ENCODE results near the gene CLASP1.

Gene CLASP1

GRCh38 chr2:121372721-121373353 lies 276.4 kb downstream of the CLASP1 start:
- no peak for DNase-seq (ENCODE audit: low spot score)

DNA sequence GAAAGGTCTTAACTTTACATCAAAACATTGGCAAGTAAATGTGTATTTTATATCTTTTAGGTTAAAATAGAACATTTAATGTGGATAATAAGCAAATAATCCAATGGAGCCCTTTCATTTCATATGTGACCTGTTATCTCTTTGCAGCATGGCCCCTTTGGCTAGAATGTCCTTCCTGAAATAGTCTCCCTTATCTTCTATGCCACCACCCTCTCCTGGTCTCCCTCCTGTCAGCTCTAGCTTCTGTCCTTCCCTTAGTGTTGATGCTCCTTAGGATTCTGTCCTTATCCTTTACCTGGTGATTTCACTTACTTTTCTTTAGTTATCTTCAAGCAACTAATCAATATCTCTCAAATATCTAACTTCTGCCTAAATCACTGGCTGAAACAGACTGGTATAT lies 277.2 kb downstream of the CLASP1 start:
- no peak for DNase-seq (ENCODE audit: low spot score)

DNA sequence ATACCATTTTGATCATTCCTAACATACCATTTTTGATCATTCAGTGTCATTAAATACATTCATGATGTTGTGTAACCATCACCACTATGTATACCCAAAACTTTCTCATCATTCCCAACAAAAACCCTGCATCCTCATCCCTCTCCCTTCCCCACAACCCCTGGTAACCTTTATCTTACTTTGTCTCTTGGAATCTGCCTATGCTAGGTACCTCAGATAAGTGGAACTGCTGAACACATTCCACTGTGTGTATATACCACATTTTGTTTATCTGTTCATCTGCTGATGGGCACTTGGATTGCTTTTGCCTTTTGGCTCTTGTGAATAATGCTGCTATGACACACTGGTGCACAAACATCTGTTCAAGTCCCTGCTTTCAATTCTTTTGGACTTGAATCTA lies 280.4 kb downstream of the CLASP1 start:
- DNase-seq (ENCODE audit: low spot score) = no peak

- DNase-seq (ENCODE audit: low spot score) = no peak
Measured at GRCh38 chr2:121368155-121368554, 281.1 kb downstream of the CLASP1 start.

DNA sequence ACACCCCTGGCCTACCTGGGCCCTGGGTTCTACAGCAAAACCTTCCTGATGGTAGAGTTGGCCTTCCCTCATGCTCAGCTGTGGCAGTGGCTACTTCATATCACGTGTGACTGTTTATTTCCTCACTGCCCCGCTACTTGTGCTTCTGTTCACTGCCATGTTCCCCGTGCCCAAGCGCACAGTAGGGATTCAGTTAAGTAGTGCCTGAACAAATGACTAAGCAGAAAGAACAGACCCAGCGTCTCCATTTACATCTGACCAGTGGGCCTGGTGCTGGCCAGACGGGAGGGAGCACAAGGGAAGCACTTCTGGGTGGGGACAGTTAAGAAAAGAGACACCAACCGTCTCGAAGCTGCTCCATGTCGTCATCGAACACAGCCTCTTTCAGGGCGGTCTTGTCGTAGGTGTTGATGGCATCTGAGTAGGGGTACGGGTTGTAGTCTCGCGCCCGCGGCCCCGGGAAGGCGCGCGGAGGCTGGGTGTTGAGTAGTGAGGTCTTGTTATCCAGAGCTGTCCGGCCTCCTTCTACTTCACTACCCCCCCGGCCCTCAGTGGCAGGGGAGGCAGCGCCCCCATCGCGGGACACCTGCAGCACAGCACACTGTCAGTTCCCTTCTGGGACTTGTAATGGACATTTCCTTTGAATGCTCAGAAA lies 281.9 kb downstream of the CLASP1 start:
- no peak for DNase-seq (ENCODE audit: low spot score)

- no peak for DNase-seq (ENCODE audit: low spot score)
Measured at GRCh38 chr2:121366040-121366439, 283.2 kb downstream of the CLASP1 start.

DNA sequence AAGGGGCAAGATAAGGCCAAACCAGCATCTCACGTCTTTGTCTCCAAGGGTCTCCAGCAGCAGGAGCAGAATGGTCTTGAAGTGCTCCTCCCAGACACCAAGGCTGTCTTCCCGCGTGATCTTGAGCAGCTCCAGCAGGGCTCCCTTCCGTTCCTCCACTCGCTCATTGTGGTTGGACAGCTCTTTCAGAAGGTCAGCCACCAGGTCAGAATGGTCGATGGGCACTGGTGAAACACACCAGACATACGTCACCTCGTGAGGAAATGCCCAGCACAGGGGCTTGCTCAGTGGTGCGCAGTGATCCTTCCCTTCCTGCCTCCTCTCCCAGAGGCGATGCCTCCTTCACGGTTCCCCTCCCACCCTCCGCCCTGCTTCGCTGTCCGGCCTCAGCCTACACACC lies 284.2 kb downstream of the CLASP1 start:
- DNase-seq (ENCODE audit: low spot score) = no peak

DNA sequence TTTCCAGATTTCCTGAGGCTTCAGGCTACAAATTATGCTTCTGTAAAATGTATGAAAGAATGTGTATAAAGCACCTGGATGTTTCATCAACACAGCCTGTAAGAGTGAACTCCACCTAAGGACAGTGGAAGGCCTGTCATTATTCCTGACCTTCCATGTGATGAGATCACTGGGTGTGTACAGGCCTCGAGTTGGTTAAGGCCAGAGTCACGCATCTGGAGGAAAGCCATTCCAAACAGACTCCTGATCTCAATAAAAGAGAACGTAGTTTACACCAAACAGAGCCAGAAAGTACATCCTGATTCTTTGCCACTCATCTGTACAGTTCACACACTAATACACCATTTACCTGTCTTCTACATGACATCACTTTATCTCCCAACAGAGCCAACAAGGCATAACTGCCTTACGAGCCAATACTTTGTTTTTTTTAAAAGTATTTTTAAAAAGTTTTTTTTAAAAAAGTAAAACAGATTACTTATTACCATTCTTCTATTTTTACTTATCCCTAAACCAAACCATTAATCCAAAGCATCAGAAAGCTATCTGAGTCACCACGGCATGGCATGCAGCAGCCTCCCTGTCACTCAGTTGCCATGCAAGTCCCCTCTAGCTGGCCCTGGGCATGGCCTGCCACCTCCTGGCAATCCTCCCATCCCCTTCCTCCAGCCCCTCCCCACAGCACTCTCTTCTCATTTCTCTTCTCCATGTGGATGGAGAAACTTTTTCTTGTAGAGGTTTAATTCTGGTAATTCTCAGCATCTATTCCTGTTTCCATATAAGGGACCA lies 285.4 kb downstream of the CLASP1 start:
- DNase-seq (ENCODE audit: low spot score) = no peak

GRCh38 chr2:121362774-121363173 lies 286.5 kb downstream of the CLASP1 start:
- DNase-seq (ENCODE audit: low spot score) = no peak

GRCh38 chr2:121362226-121362625 lies 287.0 kb downstream of the CLASP1 start:
- DNase-seq (ENCODE audit: low spot score) = no peak

DNA sequence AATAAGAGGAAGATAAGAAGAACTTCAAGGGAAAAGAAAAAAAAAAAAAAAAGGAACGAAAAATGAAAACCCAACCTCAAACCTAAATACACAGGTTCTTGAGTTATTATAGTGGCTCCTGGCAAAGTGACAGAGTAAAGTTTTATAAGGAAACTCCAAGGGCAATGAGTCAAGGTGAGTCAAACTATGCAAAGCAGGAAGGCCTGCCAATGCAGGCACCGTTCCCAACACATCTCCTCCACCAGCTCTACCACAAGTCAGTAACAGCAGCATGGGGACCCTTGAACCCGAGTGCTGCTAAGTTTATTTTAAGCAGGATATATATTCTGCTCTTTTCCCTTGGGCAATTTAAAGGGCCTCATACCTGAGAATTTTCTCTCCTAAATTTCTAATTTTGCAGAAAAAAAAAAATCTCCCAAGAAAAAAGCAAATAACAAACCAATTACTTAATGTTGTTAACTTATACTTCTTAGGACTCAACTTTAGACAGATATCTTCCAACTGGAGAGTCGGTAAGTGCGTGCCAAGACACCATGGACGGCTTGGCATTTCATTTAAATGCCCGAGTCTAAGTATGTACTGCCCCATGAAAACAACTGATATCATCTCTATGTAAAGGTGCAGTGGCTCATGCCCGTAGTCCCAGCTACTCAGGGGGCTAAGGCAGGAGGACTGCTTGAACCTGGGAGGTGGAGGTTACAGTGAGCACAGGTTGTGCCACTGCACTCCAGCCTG lies 288.5 kb downstream of the CLASP1 start:
- no peak for DNase-seq (ENCODE audit: low spot score)

GRCh38 chr2:121359716-121360565 lies 289.3 kb downstream of the CLASP1 start:
- DNase-seq (ENCODE audit: low spot score) = no peak

DNA sequence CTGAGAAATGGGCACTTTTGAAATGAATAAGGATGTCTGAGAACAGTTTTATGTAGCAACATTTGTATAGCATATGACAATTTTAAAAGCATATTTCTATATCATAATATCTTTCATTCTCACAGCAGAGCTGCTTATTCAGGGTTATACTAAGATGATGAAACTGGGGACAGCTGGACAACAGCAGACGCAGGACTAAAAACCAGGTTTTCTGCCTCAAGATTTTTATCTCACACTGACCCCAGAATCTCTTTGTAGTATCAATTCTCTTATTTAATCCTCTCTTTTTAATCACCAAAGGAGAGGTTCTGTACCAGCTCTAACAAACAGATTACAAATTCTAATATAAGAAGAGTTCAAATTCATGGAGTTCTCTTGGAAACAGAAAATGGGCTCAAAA lies 290.1 kb downstream of the CLASP1 start:
- no peak for DNase-seq (ENCODE audit: low spot score)

- no peak for DNase-seq (ENCODE audit: low spot score)
Measured at GRCh38 chr2:121358291-121358690, 291.0 kb downstream of the CLASP1 start.

DNA sequence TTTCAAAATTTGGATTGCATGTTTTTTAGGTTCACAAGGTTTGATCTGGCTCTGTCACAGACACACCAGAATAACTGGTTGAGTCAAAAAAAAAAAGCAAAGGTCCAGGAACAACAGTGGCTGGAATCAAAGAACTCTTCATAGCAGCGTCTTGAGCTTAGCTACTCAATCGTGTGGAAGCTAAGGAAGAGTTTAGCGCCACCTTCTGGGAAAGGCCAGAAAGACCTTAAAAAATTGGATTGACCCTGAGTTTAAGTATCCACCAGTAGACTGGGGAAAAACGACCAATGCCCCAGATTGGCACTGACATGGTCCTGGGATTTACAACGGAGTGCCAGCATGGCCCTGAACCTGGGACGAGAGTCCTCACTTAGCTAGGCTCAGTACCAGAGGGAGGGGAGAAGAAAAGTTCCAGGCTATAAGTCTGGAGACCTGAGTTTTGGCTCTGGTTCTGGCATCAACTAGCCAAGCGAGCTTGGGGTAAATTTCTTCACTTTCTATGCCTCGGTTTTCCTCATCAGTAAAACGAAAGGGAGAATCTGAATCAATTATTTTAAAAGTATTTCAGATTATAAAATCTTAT lies 293.1 kb downstream of the CLASP1 start:
- DNase-seq (ENCODE audit: low spot score) = peak; percentile 73

- no peak for DNase-seq (ENCODE audit: low spot score)
Measured at GRCh38 chr2:121355488-121355887, 293.8 kb downstream of the CLASP1 start.

- DNase-seq (ENCODE audit: low spot score) = no peak
Measured at GRCh38 chr2:121351521-121352318, 297.5 kb downstream of the CLASP1 start.

GRCh38 chr2:121350890-121351289 lies 298.4 kb downstream of the CLASP1 start:
- DNase-seq (ENCODE audit: low spot score) = no peak

- DNase-seq (ENCODE audit: low spot score) = no peak
Measured at GRCh38 chr2:121350402-121350775, 298.9 kb downstream of the CLASP1 start.

- DNase-seq (ENCODE audit: low spot score) = no peak
Measured at GRCh38 chr2:121349721-121350401, 299.4 kb downstream of the CLASP1 start.

Measured in NAMALWA (cell line).